ENCODE results near the gene PEX14.

Gene PEX14

GRCh38 chr1:10649517-10650201 lies 174.9 kb downstream of the PEX14 start:
- DNase-seq (ENCODE audit: low spot score), result no peak

- no peak for DNase-seq (ENCODE audit: low spot score)
These were observed 176.0 kb downstream of the PEX14 start for GRCh38 chr1:10650556-10651388.

- no peak for DNase-seq (ENCODE audit: low spot score)
These were observed 176.6 kb downstream of the PEX14 start for GRCh38 chr1:10651389-10651766.

GRCh38 chr1:10651793-10652192 lies 177.0 kb downstream of the PEX14 start:
- DNase-seq (ENCODE audit: low spot score), result no peak

- DNase-seq (ENCODE audit: low spot score), result no peak
These were observed 177.9 kb downstream of the PEX14 start for GRCh38 chr1:10652626-10653025.

GRCh38 chr1:10653370-10654125 lies 178.8 kb downstream of the PEX14 start:
- DNase-seq (ENCODE audit: low spot score), result no peak

- DNase-seq (ENCODE audit: low spot score), result no peak
These were observed 180.3 kb downstream of the PEX14 start for GRCh38 chr1:10655002-10655401.

GRCh38 chr1:10656431-10656830 lies 181.7 kb downstream of the PEX14 start:
- no peak for DNase-seq (ENCODE audit: low spot score)

GRCh38 chr1:10657088-10657847 lies 182.5 kb downstream of the PEX14 start:
- no peak for DNase-seq (ENCODE audit: low spot score)

- no peak for DNase-seq (ENCODE audit: low spot score)
These were observed 183.8 kb downstream of the PEX14 start for GRCh38 chr1:10658396-10659066.

GRCh38 chr1:10659218-10659617 lies 184.5 kb downstream of the PEX14 start:
- DNase-seq (ENCODE audit: low spot score), result no peak

- DNase-seq (ENCODE audit: low spot score), result no peak
These were observed 185.1 kb downstream of the PEX14 start for GRCh38 chr1:10659646-10660540.

GRCh38 chr1:10661453-10661852 lies 186.7 kb downstream of the PEX14 start:
- no peak for DNase-seq (ENCODE audit: low spot score)

- no peak for DNase-seq (ENCODE audit: low spot score)
These were observed 187.4 kb downstream of the PEX14 start for GRCh38 chr1:10662090-10662688.

- no peak for DNase-seq (ENCODE audit: low spot score)
These were observed 188.3 kb downstream of the PEX14 start for GRCh38 chr1:10662824-10663677.

GRCh38 chr1:10663678-10664035 lies 188.9 kb downstream of the PEX14 start:
- no peak for DNase-seq (ENCODE audit: low spot score)

- no peak for DNase-seq (ENCODE audit: low spot score)
These were observed 189.5 kb downstream of the PEX14 start for GRCh38 chr1:10664251-10664650.

- DNase-seq (ENCODE audit: low spot score), result no peak
These were observed 190.5 kb downstream of the PEX14 start for GRCh38 chr1:10665226-10665625.

All from activated CD4-positive, alpha-beta T cell treated with anti-CD3 and anti-CD28 coated beads, Interleukin-2, Interleukin-4, amounts not matched to agents 100 ng/mL and 50 ng/mL, durations not matched to agents 16 hours and 8 hours (primary cell).